Ascending aorta (tissue), 2 donors: Measurements from ENCODE around the gene WDR37. TPM values are rescaled to one million over a fixed set of nuclear protein-coding genes. Genes with fewer than 3 reads are reported as not detected.

ENCODE experiments used
- DNase-seq, 2 donors: peaks; one replicate each; pipeline ENCODE4 v3.0.0-alpha.2; 2019; ENCODE audit warnings: low spot score in 2 of 2
- H3K27ac ChIP-seq, 2 donors: fragments of 200-600 bp; sonication (generic); one replicate each; pipeline ENCODE4 v1.5.1; 2016 to 2017; ENCODE audit warnings: mild to moderate bottlenecking in 1 of 2
- H3K27me3 ChIP-seq: fragments of 200-600 bp; sonication (generic); one replicate; pipeline ENCODE4 v1.5.1; 2017
- H3K36me3 ChIP-seq, 2 donors: fragments of 200-600 bp; sonication (generic); one replicate each; pipeline ENCODE4 v1.5.1; 2016
- H3K4me1 ChIP-seq, 2 donors: fragments of 200-600 bp; sonication (generic); one replicate each; pipeline ENCODE4 v1.5.1; 2016 to 2017; ENCODE audit warnings: mild to moderate bottlenecking in 1 of 2
- H3K4me3 ChIP-seq, 2 donors: fragments of 200-600 bp; sonication (generic); one replicate each; pipeline ENCODE4 v1.5.1; 2016 to 2017; ENCODE audit warnings: mild to moderate bottlenecking in 1 of 2
- H3K9me3 ChIP-seq, 2 donors: fragments of 200-600 bp; sonication (generic); one replicate each; pipeline ENCODE4 v1.5.1; 2016
- CTCF ChIP-seq, 3 experiments: fragments of 200-600 bp in 2 of 3; fragments of 450-650 bp in 1 of 3; sonication (generic) in 2 of 3; IDR thresholded peaks; one replicate each; pipeline ENCODE4 v1.5.1; 2016 to 2019; ENCODE audit warnings: antibody characterized with exemption in 3 of 3, mild to moderate bottlenecking in 1 of 3, moderate library complexity in 1 of 3
- intact Hi-C: fragments of 100-400 bp; cut with DNase I; formaldehyde crosslinking; loops from one replicate; pipeline ENCODE4 v1.15.1; 2023
- total RNA-seq: library from RNA; depleted of rRNA; stranded (reverse); fragments of >200 nt; gene quantifications from one replicate; pipeline ENCODE4 v1.1.0, GENCODE V29; 2016

WDR37 gene
- total RNA-seq, 1 donor from 2014 or later, result 4.4 TPM

GRCh38 chr10:1011696-1012095, 44.5 kb upstream of the WDR37 start:
- peak in 1 of 2 donors; percentile 41 for DNase-seq
- intact Hi-C loops, result no loop called here
- H3K36me3 ChIP-seq, result peaks cover 88 to 92% of the 10 kb centered on the region in 2 donors
- H3K4me1 ChIP-seq, result no peaks in the 10 kb centered on the region
- no peak for TF ChIP-seq CTCF (IDR thresholded peaks at IDR 0.05)
- no peaks in the 10 kb centered on the region for H3K27me3 ChIP-seq
- H3K27ac ChIP-seq, result no peak overlapping the region
- H3K9me3 ChIP-seq, result no peaks in the 10 kb centered on the region
- no peak overlapping the region for H3K4me3 ChIP-seq

GRCh38 chr10:1015688-1016087, 40.5 kb upstream of the WDR37 start:
- peaks cover 75 to 79% of the 10 kb centered on the region in 2 donors for H3K36me3 ChIP-seq
- H3K27ac ChIP-seq, result no peak overlapping the region
- H3K27me3 ChIP-seq, result no peaks in the 10 kb centered on the region
- DNase-seq, result no peak
- no peak overlapping the region for H3K4me3 ChIP-seq
- no peaks in the 10 kb centered on the region for H3K4me1 ChIP-seq
- H3K9me3 ChIP-seq, result no peaks in the 10 kb centered on the region
- intact Hi-C loops, result no loop called here
- no peak for TF ChIP-seq CTCF (IDR thresholded peaks at IDR 0.05)

GRCh38 chr10:1019362-1019761, 36.8 kb upstream of the WDR37 start:
- H3K4me3 ChIP-seq, result no peak overlapping the region
- H3K4me1 ChIP-seq, result no peaks in the 10 kb centered on the region
- no peak overlapping the region for H3K27ac ChIP-seq
- peaks cover 40 to 45% of the 10 kb centered on the region in 2 donors for H3K36me3 ChIP-seq
- no peak for TF ChIP-seq CTCF (IDR thresholded peaks at IDR 0.05)
- intact Hi-C loops, result no loop called here
- peak in 1 of 2 donors; percentile 25 for DNase-seq
- no peaks in the 10 kb centered on the region for H3K9me3 ChIP-seq
- H3K27me3 ChIP-seq, result no peaks in the 10 kb centered on the region

- intact Hi-C loops, result no loop called here
- no peak for TF ChIP-seq CTCF (IDR thresholded peaks at IDR 0.05)
- no peak overlapping the region for H3K27ac ChIP-seq
- DNase-seq, result peak in 1 of 2 donors; percentile 49
- peaks cover 35 to 36% of the 10 kb centered on the region in 2 donors for H3K36me3 ChIP-seq
- H3K4me1 ChIP-seq, result no peaks in the 10 kb centered on the region
- H3K27me3 ChIP-seq, result no peaks in the 10 kb centered on the region
- no peak overlapping the region for H3K4me3 ChIP-seq
- no peaks in the 10 kb centered on the region for H3K9me3 ChIP-seq
Observed at GRCh38 chr10:1020460-1020859, 35.7 kb upstream of the WDR37 start.

GRCh38 chr10:1020958-1021357, 35.2 kb upstream of the WDR37 start:
- TF ChIP-seq CTCF (IDR thresholded peaks at IDR 0.05), result no peak
- no peaks in the 10 kb centered on the region for H3K27me3 ChIP-seq
- intact Hi-C loops, result no loop called here

GRCh38 chr10:1022413-1022812, 33.8 kb upstream of the WDR37 start:
- Histone ChIP-seq H3K9me3 (no peaks in the 10 kb centered on the region), H3K27me3 (no peaks in the 10 kb centered on the region), H3K4me1 (no peaks in the 10 kb centered on the region), H3K36me3 (peaks cover 16 to 17% of the 10 kb centered on the region in 2 donors), H3K4me3 (no peak overlapping the region), H3K27ac (no peak overlapping the region)
- DNase-seq, result peak in 1 of 2 donors; percentile 42
- intact Hi-C loops, result no loop called here
- no peak for TF ChIP-seq CTCF (IDR thresholded peaks at IDR 0.05)

More at GRCh38 chr10:1020958-1021357, 35.2 kb upstream of the WDR37 start:
- peaks cover 31 to 32% of the 10 kb centered on the region in 2 donors for H3K36me3 ChIP-seq
- H3K4me1 ChIP-seq, result no peaks in the 10 kb centered on the region
- peak in 1 of 2 donors; percentile 44 for DNase-seq
- no peak overlapping the region for H3K4me3 ChIP-seq
- H3K27ac ChIP-seq, result no peak overlapping the region
- H3K9me3 ChIP-seq, result no peaks in the 10 kb centered on the region
